HCT116 (cell line): ENCODE measurements around the gene PURA.

ENCODE experiments used
- CTCF ChIP-seq, 3 experiments: fragments of 200-600 bp in 1 of 3; sonication (generic) in 1 of 3; IDR thresholded peaks in 2 of 3; conservative IDR thresholded peaks in 1 of 3; 2 replicates each; pipeline ENCODE4 v1.5.1; 2012 to 2017; ENCODE audit warnings: low read depth in 2 of 3, low read length in 2 of 3, antibody characterized with exemption in 1 of 3, borderline replicate concordance in 1 of 3, control low read depth in 1 of 3, mild to moderate bottlenecking in 1 of 3, mixed read lengths in 1 of 3, mixed run types in 1 of 3, moderate library complexity in 1 of 3; ENCODE audit not compliant: insufficient read depth in 1 of 3
- EZH2 ChIP-seq: fragments of 200-600 bp; sonication (generic); IDR thresholded peaks from 2 replicates; pipeline ENCODE4 v1.6.1; 2017; ENCODE audit warnings: antibody characterized with exemption, mixed run types
- FOSL1 ChIP-seq: IDR thresholded peaks from 2 replicates; pipeline ENCODE4 v1.6.1; 2012; ENCODE audit warnings: low read depth
- MAX ChIP-seq: IDR thresholded peaks from 2 replicates; pipeline ENCODE4 v1.6.1; 2012
- POLR2A ChIP-seq: IDR thresholded peaks from 2 replicates; pipeline ENCODE4 v1.7.0; 2011; ENCODE audit warnings: borderline replicate concordance; ENCODE audit not compliant: insufficient read depth, insufficient read length; ENCODE audit errors: extremely low read depth
- RAD21 ChIP-seq: IDR thresholded peaks from 2 replicates; pipeline ENCODE4 v1.6.1; 2012; ENCODE audit warnings: low read depth, mild to moderate bottlenecking
- SIN3A ChIP-seq: IDR thresholded peaks from 2 replicates; pipeline ENCODE4 v1.6.1; 2012; ENCODE audit warnings: low read depth
- TCF7L2 ChIP-seq: IDR thresholded peaks from 2 replicates; pipeline ENCODE4 v1.7.0; 2011; ENCODE audit warnings: borderline replicate concordance, inconsistent platforms; ENCODE audit not compliant: insufficient read depth, insufficient read length; ENCODE audit errors: extremely low read depth
- YY1 ChIP-seq: IDR thresholded peaks from 2 replicates; pipeline ENCODE4 v1.6.1; 2011; ENCODE audit warnings: low read length, low read depth, moderate library complexity, mild to moderate bottlenecking; ENCODE audit not compliant: insufficient replicate concordance; ENCODE audit errors: extremely low read depth
- ZNF274 ChIP-seq: fragments of 200-500 bp; sonication (Bioruptor generic); IDR thresholded peaks from 2 replicates; pipeline ENCODE4 v1.6.1; 2014; ENCODE audit warnings: mild to moderate bottlenecking, low read depth, low read length, inconsistent platforms

GRCh38 chr5:140131967-140132409 is 18.1 kb downstream of the PURA start:
- TF ChIP-seq RAD21 (no peak), POLR2A (no peak), YY1 (no peak), ZNF274 (no peak), CTCF (IDR thresholded peaks at IDR 0.05 in 2 of 3, conservative IDR thresholded peaks at IDR 0.05 in 1 of 3; ENCODE audit: borderline replicate concordance in 1 of 3, insufficient read depth in 1 of 3, low read depth in 2 of 3, low read length in 2 of 3) (no peak), EZH2 (no peak), MAX (no peak; the same call in 1 of the 2 replicates), FOSL1 (peak; percentile 61; the same call in 1 of the 2 replicates), SIN3A (0 out of 2 replicates have a peak, but pooled peaks have one; percentile 31), TCF7L2 (no peak)
